CD4-positive, CD25-positive, alpha-beta regulatory T cell (primary cell): ENCODE results near the gene SRGAP2C. TPM values are rescaled to one million over a fixed set of nuclear protein-coding genes. Genes with fewer than 3 reads are reported as not detected.
"Not testable (repeated sequence)": the region's sequence is repeated elsewhere in the genome, so short reads cannot be mapped to it uniquely, and the experiment has no call there.

Experiments
- ATAC-seq, 2 donors: fragments of 150-1000 bp; cut with Tn5 transposase; one replicate each; pipeline ENCODE4 v1.10.0; 2021; ENCODE audit warnings: low read depth in 2 of 2, moderate number of reproducible peaks in 2 of 2, moderate library complexity in 1 of 2
- DNase-seq, 3 donors: peaks; one replicate each; pipeline versions ENCODE4 v3.0.0 to v3.0.0-alpha.2; 2012 to 2022; ENCODE audit warnings: mixed read lengths in 1 of 3
- H3K27ac ChIP-seq: one replicate; pipeline ENCODE4 v1.7.0; 2013; ENCODE audit warnings: mild to moderate bottlenecking, low read length; ENCODE audit not compliant: insufficient read depth, poor library complexity, severe bottlenecking
- H3K27me3 ChIP-seq: one replicate; pipeline ENCODE4 v1.7.0; 2013; ENCODE audit warnings: low read length; ENCODE audit not compliant: control insufficient read depth, insufficient read depth
- H3K36me3 ChIP-seq: one replicate; pipeline ENCODE4 v1.7.0; 2013; ENCODE audit warnings: mild to moderate bottlenecking, low read length, moderate library complexity; ENCODE audit not compliant: control insufficient read depth, insufficient read depth
- H3K4me1 ChIP-seq: 2 replicates; pipeline ENCODE4 v1.7.0; 2013; ENCODE audit warnings: mild to moderate bottlenecking, low read length; ENCODE audit not compliant: insufficient read depth, control insufficient read depth, poor library complexity, severe bottlenecking
- H3K4me3 ChIP-seq: one replicate; pipeline ENCODE4 v1.7.0; 2013; ENCODE audit warnings: low read depth, mild to moderate bottlenecking, low read length, moderate library complexity
- H3K9me3 ChIP-seq, 2 experiments: 1 replicate in 1 of 2; 2 replicates in 1 of 2; pipeline ENCODE4 v1.7.0; 2013; ENCODE audit warnings: low read length in 2 of 2, mild to moderate bottlenecking in 1 of 2, moderate library complexity in 1 of 2; ENCODE audit not compliant: control insufficient read depth in 2 of 2
- H3K27ac Mint-ChIP-seq, 3 donors: one replicate each; pipeline ENCODE4 v1.8.0; 2020 to 2022; ENCODE audit warnings: mild to moderate bottlenecking in 3 of 3, mixed read lengths in 3 of 3, moderate library complexity in 2 of 3
- H3K27me3 Mint-ChIP-seq: one replicate; pipeline ENCODE4 v1.8.0; 2022; ENCODE audit warnings: mild to moderate bottlenecking, mixed read lengths
- H3K36me3 Mint-ChIP-seq: one replicate; pipeline ENCODE4 v1.8.0; 2020; ENCODE audit warnings: mixed read lengths
- H3K4me1 Mint-ChIP-seq, 4 donors: one replicate each; pipeline ENCODE4 v1.8.0; 2020 to 2022; ENCODE audit warnings: mixed read lengths in 4 of 4, mild to moderate bottlenecking in 1 of 4
- H3K4me3 Mint-ChIP-seq, 4 donors: one replicate each; pipeline ENCODE4 v1.8.0; 2020 to 2022; ENCODE audit warnings: mild to moderate bottlenecking in 4 of 4, mixed read lengths in 4 of 4, moderate library complexity in 3 of 4
- H3K9me3 Mint-ChIP-seq, 7 donors: one replicate each; pipeline ENCODE4 v1.8.0; 2020 to 2022; ENCODE audit warnings: mixed read lengths in 7 of 7, mild to moderate bottlenecking in 3 of 7, moderate library complexity in 2 of 7
- polyA plus RNA-seq, 4 donors: library from polyadenylated mRNA; unstranded; fragments of 300-500 nt; fragmentation: Illumina TruSeq; gene quantifications; one replicate each; pipeline ENCODE4 v1.2.3, GENCODE V29; 2021
- total RNA-seq: library from RNA; stranded (reverse); gene quantifications from one replicate; pipeline ENCODE4 v1.2.3, GENCODE V29; 2022

SRGAP2C gene
- total and polyA plus RNA-seq, 5 donors from 2014 or later, result 2.5 to 31.7 (median 4.2) TPM

DNA sequence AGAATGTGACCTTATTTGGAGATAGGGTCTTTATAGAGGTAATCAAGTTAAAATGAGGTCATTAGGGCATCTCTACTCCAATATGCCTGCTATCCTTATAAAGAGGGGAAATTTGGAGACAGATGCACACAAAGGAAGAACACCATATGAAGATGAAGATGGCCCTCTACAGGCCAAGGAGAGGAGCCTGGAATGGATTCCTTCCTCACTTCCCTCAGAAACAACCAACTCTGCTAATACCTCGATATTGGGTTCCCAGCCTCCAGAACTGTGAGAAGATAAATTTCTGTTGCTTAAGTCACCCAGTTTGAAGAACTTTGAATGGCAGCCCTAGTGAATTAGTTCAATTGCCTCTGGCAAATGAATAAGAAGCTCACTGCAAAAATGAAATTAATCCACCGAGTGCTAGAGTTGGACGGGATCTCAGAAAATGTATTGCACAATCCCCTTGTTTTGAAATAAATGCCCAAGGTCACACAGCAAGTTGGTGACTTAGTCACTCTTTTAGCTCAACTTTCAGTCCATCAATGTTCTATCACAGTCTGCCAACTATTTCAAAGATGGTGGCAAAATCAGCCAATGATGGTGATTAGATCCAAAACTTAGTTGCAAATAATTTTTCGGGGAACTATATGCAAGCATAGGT is 27.7 kb upstream of the SRGAP2C start:
- not testable (repeated sequence) for ATAC-seq, H3K4me3 ChIP-seq, H3K36me3 Mint-ChIP-seq, H3K27me3 Mint-ChIP-seq, H3K4me3 Mint-ChIP-seq, H3K36me3 ChIP-seq, H3K27ac ChIP-seq, DNase-seq, H3K4me1 ChIP-seq, H3K27ac Mint-ChIP-seq, H3K9me3 ChIP-seq, H3K27me3 ChIP-seq, H3K9me3 Mint-ChIP-seq, H3K4me1 Mint-ChIP-seq

DNA sequence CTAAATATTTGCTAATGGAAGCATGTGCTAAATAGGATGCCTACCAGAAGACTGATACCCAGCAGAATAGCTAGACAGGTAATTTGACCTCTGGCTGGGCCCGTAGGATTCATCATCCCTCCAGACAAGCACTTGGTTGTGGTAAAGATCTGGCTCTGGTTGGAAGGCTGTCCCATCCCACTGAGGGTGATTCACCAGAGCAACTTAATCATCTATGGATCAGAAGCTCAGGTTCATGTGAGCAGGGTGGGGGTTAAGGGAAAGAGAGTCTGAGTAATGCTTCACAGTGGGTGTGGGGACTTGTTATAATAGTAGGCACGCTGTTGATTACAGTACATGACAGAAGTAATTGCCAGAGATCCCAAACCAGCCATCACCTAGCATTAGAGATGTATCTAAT is 27.2 kb upstream of the SRGAP2C start:
- not testable (repeated sequence) for H3K4me1 Mint-ChIP-seq, H3K9me3 Mint-ChIP-seq, ATAC-seq, H3K4me3 Mint-ChIP-seq, H3K9me3 ChIP-seq, H3K36me3 ChIP-seq, H3K27me3 ChIP-seq, H3K27ac ChIP-seq, H3K27me3 Mint-ChIP-seq, H3K4me3 ChIP-seq, H3K27ac Mint-ChIP-seq, DNase-seq, H3K4me1 ChIP-seq, H3K36me3 Mint-ChIP-seq

DNA sequence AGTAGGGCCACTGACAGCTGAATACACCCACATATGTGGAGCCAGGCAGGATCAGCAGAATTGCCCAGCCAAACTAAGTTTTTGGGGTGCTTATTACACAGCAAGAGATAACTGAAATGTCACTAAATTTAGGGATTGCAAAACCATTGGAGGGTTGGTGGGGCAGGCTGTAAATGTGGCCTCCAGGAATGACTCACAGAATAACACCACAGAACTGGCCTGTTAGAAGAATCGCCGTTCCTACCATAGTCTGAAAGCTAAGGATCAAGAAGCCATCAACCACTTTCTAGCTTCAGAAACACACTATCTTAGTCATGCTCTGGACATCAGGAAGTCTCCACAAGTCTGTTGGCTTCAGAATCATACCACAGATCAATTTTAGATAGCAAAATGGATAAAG is 24.7 kb upstream of the SRGAP2C start:
- H3K4me1 Mint-ChIP-seq, H3K27ac ChIP-seq, H3K4me1 ChIP-seq, H3K9me3 Mint-ChIP-seq, H3K27me3 Mint-ChIP-seq, H3K9me3 ChIP-seq, DNase-seq, ATAC-seq, H3K27ac Mint-ChIP-seq, H3K36me3 Mint-ChIP-seq, H3K4me3 Mint-ChIP-seq, H3K27me3 ChIP-seq, H3K36me3 ChIP-seq, H3K4me3 ChIP-seq: not testable (repeated sequence)

DNA sequence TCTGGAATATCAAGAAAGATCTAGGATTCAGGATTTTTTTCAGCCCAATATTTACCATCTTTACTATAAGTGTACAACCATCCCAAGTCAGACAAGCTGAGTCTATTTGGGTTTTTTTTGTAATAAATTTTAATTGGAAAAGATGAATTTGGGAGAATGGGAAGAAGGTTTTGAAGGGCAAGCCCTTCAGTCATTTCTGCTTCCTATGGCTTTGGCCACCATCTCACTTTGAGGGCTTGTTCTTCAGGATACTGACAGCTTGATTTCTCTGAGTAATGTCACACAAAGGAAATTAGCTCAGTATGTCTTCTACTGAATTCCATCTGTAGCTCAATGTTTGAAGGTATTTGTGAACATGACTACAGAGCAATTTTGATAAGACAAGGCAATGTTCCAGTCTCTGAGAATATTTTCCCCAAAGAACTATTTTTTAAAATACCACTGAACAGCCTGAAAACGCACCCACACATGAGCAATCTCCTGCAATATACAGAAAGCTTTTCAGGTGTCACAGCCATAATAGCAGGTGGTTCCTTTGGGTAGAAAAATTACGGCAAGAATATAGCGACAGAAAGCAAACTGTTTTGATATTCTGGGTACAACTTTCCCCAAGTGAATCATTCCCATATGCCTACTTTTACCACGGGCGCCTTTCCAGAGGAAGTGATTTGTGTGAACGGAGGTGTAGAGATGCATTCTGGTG is 23.4 kb upstream of the SRGAP2C start:
- not testable (repeated sequence) for H3K4me3 Mint-ChIP-seq, H3K27ac ChIP-seq, DNase-seq, H3K9me3 ChIP-seq, ATAC-seq, H3K27me3 Mint-ChIP-seq, H3K36me3 ChIP-seq, H3K27me3 ChIP-seq, H3K36me3 Mint-ChIP-seq, H3K4me3 ChIP-seq, H3K4me1 Mint-ChIP-seq, H3K4me1 ChIP-seq, H3K9me3 Mint-ChIP-seq, H3K27ac Mint-ChIP-seq

DNA sequence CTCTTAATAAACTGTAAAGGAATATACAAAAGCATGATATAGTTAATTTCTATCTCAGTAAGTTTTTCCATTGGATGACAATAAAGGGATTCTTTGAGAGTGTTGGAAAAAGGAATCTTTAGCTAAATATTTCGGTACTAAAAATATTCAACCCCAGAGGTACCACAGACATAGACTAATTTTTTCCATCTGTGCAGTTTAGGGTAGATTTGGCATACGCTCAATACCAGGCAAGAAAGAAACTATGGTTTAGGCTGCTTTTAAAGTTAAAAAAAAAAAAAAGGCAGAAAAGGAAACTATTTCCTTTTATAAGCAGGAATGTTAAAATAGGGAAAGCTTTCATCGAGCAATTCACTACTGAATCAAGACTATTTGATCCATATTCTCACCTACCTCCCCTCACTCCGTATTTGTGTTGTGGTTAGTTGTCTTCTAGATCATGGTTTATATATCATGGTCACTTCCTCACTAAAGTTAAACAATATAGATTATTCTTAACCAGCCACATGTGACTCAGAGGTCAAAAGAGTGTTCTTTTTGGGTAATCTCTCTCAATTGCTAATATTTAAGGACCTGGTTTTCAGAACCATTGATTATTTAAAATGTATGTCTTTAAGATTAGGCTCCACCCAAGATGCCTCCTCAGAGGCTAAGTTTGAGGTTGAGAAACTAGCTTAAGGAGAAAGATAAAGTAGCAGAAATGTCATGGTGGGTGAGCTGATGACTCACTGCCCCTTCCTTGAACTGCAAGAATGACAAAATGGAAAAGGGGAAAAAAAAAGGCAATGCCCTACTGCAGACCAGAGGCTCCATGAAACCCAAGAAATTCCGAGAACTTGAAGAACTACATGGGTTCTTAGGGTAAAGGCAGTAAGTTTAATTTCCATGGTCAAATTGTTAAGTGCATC is 20.7 kb upstream of the SRGAP2C start:
- not testable (repeated sequence) for H3K9me3 ChIP-seq, ATAC-seq, H3K4me1 ChIP-seq, H3K27me3 Mint-ChIP-seq, H3K27ac ChIP-seq, H3K36me3 ChIP-seq, H3K9me3 Mint-ChIP-seq, H3K4me3 ChIP-seq, H3K36me3 Mint-ChIP-seq, H3K4me3 Mint-ChIP-seq, H3K27me3 ChIP-seq, H3K27ac Mint-ChIP-seq, H3K4me1 Mint-ChIP-seq, DNase-seq

DNA sequence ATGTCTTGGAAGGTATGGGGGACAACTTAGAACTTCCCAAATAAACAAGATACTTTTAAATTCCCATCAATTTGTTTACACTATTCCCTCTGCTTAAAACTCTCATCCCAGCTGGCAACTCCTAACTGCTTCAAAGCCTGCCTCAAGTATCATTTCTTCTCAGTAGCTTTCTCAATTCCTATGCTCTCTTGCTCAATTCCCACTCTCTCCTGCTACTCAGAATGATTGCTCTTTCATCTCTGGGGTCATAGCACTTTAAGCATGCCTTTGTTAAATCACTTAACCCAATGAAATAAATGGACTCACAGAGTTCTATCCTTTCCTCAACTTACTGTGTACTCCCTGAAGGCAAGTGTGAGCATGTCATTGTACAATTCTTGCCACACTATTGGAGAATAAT is 19.5 kb upstream of the SRGAP2C start:
- not testable (repeated sequence) for DNase-seq, H3K36me3 ChIP-seq, H3K9me3 Mint-ChIP-seq, H3K27ac ChIP-seq, H3K4me3 ChIP-seq, ATAC-seq, H3K27me3 ChIP-seq, H3K27ac Mint-ChIP-seq, H3K9me3 ChIP-seq, H3K4me3 Mint-ChIP-seq, H3K27me3 Mint-ChIP-seq, H3K4me1 ChIP-seq, H3K36me3 Mint-ChIP-seq, H3K4me1 Mint-ChIP-seq

DNA sequence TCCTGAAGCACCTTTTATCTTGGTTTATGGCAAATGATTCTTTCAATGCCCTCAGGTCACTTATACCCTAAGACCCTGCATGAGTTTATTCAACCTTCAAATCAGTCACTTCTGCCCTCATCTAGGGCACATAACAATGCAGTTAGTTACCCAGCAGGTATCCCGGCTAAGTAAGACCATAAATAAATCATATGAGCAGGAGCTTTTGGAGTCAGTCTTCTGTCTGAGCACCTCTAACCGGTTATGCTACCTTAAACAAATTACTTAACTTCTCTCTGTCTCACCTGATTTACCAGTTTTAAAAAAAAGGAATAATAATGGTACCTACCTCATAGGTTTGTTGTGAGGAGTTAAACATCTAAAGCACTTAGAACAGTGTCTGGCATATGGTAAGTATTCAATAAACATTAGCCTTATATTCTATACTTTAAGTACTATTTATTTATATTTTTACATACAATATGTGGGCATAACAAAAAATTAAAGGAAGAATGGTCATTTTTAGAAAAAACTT is 17.5 kb upstream of the SRGAP2C start:
- H3K9me3 Mint-ChIP-seq, H3K27ac ChIP-seq, H3K27me3 Mint-ChIP-seq, H3K36me3 ChIP-seq, H3K4me1 Mint-ChIP-seq, H3K36me3 Mint-ChIP-seq, DNase-seq, H3K4me3 ChIP-seq, ATAC-seq, H3K4me3 Mint-ChIP-seq, H3K27me3 ChIP-seq, H3K4me1 ChIP-seq, H3K9me3 ChIP-seq, H3K27ac Mint-ChIP-seq: not testable (repeated sequence)
